Spleen (tissue), 11 donors: ENCODE data around the gene ZDHHC14. TPM values are rescaled to one million over a fixed set of nuclear protein-coding genes. Genes with fewer than 3 reads are reported as not detected.
A peak's percentile ranks its signal among the peaks of the same experiment; 100 is the strongest.

ENCODE experiments used
- DNase-seq: peaks from one replicate; pipeline ENCODE4 v3.0.0-alpha.2; 2020
- H3K27ac ChIP-seq, 8 donors: fragments of 200-600 bp; sonication (generic) in 7 of 8; 1 replicate in 4 of 8; 2 replicates in 4 of 8; pipeline versions ENCODE4 v1.5.0 to v1.8.0; 2016 to 2021; ENCODE audit warnings: inconsistent platforms in 4 of 8, mild to moderate bottlenecking in 4 of 8, moderate library complexity in 1 of 8
- H3K27me3 ChIP-seq, 7 donors: fragments of 200-600 bp; sonication (generic) in 6 of 7; replicated peaks in 1 of 7; 1 replicate in 4 of 7; 2 replicates in 3 of 7; pipeline versions ENCODE4 v1.5.0 to v1.8.0; 2016 to 2021; ENCODE audit warnings: inconsistent platforms in 3 of 7, mild to moderate bottlenecking in 1 of 7
- H3K36me3 ChIP-seq, 6 donors: fragments of 200-600 bp; sonication (generic) in 5 of 6; 1 replicate in 4 of 6; 2 replicates in 2 of 6; pipeline versions ENCODE4 v1.5.0 to v1.8.0; 2016 to 2021; ENCODE audit warnings: inconsistent platforms in 2 of 6
- H3K4me1 ChIP-seq, 6 donors: fragments of 200-600 bp; sonication (generic) in 5 of 6; 1 replicate in 3 of 6; 2 replicates in 3 of 6; pipeline versions ENCODE4 v1.5.0 to v1.8.0; 2016 to 2021; ENCODE audit warnings: inconsistent platforms in 3 of 6
- H3K4me3 ChIP-seq, 8 donors: fragments of 200-600 bp; sonication (generic) in 7 of 8; 1 replicate in 4 of 8; 2 replicates in 4 of 8; pipeline versions ENCODE4 v1.5.0 to v1.8.0; 2016 to 2021; ENCODE audit warnings: inconsistent platforms in 4 of 8, mild to moderate bottlenecking in 4 of 8, moderate library complexity in 2 of 8
- H3K9me3 ChIP-seq, 8 donors: fragments of 200-600 bp; sonication (generic) in 7 of 8; 1 replicate in 4 of 8; 2 replicates in 4 of 8; pipeline versions ENCODE4 v1.5.0 to v1.8.0; 2016 to 2021; ENCODE audit warnings: inconsistent platforms in 4 of 8
- POLR2A ChIP-seq, 3 donors: fragments of 450-650 bp; IDR thresholded peaks; one replicate each; pipeline ENCODE4 v1.5.1; 2017; ENCODE audit warnings: antibody characterized with exemption in 3 of 3, mild to moderate bottlenecking in 1 of 3
- POLR2AphosphoS5 ChIP-seq, 3 donors: sonication (generic); formaldehyde crosslinking; IDR thresholded peaks; one replicate each; pipeline ENCODE4 v1.5.1; 2017; ENCODE audit warnings: antibody characterized with exemption in 3 of 3
- WGBS, 5 donors: extraction: QIAGEN DNeasy Blood & Tissue Kit in 3 of 5; methylation state at CpG; one replicate each; pipeline versions ENCODE4 v1.1.5 to v1.1.7; 2013 to 2018; 5-methylcytosine and 5-hydroxymethylcytosine counted together
- intact Hi-C: fragments of 100-400 bp; cut with DNase I; formaldehyde crosslinking; loops from one replicate; pipeline ENCODE4 v1.15.0; 2023; ENCODE audit warnings: low total_unique reads
- polyA plus RNA-seq, 3 donors: library from polyadenylated mRNA; stranded (reverse); fragments of 200-250 nt; gene quantifications; one replicate each; pipeline ENCODE4 v1.2.1, GENCODE V29; 2013
- total RNA-seq, 7 donors: library from RNA; depleted of rRNA in 3 of 7; stranded (reverse); fragments of >200 nt in 3 of 7; fragmentation: NEBNext Ultra II Directional in 4 of 7; extraction: Animal tissue kit (Norgen Biotek cat#: 25700) in 4 of 7; gene quantifications; one replicate each; pipeline versions ENCODE4 v1.1.0 to v1.2.1, GENCODE V29; 2016 to 2021
- TF ChIP-seq, protein P1 (sequence below), 11 experiments: fragments of 200-600 bp in 7 of 11; fragments of 450-650 bp in 4 of 11; sonication (generic) in 4 of 11; IDR thresholded peaks in 8 of 11; conservative IDR thresholded peaks in 3 of 11; 1 replicate in 7 of 11; 2 replicates in 4 of 11; pipeline versions ENCODE4 v1.4.0 to v1.8.0; 2016 to 2021; ENCODE audit warnings: antibody characterized with exemption in 11 of 11, inconsistent platforms in 4 of 11, mild to moderate bottlenecking in 1 of 11
- donor health status: healthy with polysubstance abuse.
- donor health status: DM: no; HTN: no; CAD: no; lungs with moderate emphysema.
- donor health status: DM: no; HTN: no; CAD: no.
- donor health status: Bipolar disorder and iron deficiency.
- donor health status: healthy.
- donor health status: DM: no; HTN: no; CAD: no.
- donor health status: DM: yes; HTN: yes; CAD: no.

ZDHHC14 gene
- total and polyA plus RNA-seq, 10 donors, result 7.8 to 18.2 (median 11.7) TPM

DNA sequence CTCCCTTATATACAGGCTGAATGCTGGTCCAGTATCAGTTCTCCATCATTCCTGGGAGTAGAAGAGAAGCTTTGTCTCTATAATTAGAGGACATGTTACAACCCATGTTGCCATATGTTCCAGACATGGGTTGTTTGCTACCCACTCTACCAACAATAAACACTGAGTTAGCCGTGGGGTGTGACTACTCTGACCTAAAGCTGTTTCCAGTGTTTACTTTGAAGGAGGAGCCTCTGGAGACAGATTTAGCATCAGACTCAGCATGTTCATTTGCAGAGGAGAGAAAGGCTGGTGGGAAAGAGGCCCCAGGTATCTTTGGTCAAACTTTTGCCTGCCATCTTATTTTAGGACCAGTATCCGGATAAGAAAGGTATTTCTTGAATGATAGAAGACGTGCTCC is 284.2 kb downstream of the ZDHHC14 start:
- Histone ChIP-seq H3K36me3 (peaks cover 0 to 31% (median 4%) of the 10 kb centered on the region in 6 donors), H3K27me3 (no peaks in the 10 kb centered on the region), H3K9me3 (no peaks in the 10 kb centered on the region), H3K4me3 (no peak overlapping the region), H3K27ac (no peak overlapping the region), H3K4me1 (peaks cover 8 to 30% (median 14%) of the 10 kb centered on the region in 6 donors)
- TF ChIP-seq, protein P1, sequence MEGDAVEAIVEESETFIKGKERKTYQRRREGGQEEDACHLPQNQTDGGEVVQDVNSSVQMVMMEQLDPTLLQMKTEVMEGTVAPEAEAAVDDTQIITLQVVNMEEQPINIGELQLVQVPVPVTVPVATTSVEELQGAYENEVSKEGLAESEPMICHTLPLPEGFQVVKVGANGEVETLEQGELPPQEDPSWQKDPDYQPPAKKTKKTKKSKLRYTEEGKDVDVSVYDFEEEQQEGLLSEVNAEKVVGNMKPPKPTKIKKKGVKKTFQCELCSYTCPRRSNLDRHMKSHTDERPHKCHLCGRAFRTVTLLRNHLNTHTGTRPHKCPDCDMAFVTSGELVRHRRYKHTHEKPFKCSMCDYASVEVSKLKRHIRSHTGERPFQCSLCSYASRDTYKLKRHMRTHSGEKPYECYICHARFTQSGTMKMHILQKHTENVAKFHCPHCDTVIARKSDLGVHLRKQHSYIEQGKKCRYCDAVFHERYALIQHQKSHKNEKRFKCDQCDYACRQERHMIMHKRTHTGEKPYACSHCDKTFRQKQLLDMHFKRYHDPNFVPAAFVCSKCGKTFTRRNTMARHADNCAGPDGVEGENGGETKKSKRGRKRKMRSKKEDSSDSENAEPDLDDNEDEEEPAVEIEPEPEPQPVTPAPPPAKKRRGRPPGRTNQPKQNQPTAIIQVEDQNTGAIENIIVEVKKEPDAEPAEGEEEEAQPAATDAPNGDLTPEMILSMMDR (IDR thresholded peaks at IDR 0.05 in 8 of 11, conservative IDR thresholded peaks at IDR 0.05 in 3 of 11), result no peak
- no peak for TF ChIP-seq POLR2A (IDR thresholded peaks at IDR 0.05)
- no peak for TF ChIP-seq POLR2AphosphoS5 (IDR thresholded peaks at IDR 0.05)
- no peak for DNase-seq
- intact Hi-C loops, result loop anchor here (5.0 kb wide), 1 partner anchor 348 kb away; no protein-coding TSS in a partner anchor
- 86 to 95% (median 90%) methylated on average over 3 of the region's 3 CpGs for WGBS, 5 donors

DNA sequence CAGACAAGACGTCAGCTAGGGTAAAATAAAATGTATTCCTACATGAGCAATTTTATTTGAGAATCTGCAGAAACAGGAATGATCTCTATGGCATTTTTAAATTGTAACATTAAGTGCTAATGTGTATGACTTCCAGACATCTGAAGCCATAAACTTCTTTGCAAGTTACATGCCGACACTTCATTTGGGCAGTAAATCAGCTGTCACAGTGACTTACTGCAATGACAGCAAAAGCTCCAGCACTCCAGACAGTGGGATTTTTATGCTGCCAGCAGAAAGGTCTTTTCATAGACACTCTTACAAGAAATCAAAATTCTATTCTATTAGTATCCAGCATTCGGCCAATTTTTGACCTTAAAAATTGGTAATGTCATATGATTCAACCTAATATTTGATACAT is 285.7 kb downstream of the ZDHHC14 start:
- intact Hi-C loops, result loop anchor here (5.0 kb wide), 1 partner anchor 349 kb away; no protein-coding TSS in a partner anchor
- no peak for DNase-seq

DNA sequence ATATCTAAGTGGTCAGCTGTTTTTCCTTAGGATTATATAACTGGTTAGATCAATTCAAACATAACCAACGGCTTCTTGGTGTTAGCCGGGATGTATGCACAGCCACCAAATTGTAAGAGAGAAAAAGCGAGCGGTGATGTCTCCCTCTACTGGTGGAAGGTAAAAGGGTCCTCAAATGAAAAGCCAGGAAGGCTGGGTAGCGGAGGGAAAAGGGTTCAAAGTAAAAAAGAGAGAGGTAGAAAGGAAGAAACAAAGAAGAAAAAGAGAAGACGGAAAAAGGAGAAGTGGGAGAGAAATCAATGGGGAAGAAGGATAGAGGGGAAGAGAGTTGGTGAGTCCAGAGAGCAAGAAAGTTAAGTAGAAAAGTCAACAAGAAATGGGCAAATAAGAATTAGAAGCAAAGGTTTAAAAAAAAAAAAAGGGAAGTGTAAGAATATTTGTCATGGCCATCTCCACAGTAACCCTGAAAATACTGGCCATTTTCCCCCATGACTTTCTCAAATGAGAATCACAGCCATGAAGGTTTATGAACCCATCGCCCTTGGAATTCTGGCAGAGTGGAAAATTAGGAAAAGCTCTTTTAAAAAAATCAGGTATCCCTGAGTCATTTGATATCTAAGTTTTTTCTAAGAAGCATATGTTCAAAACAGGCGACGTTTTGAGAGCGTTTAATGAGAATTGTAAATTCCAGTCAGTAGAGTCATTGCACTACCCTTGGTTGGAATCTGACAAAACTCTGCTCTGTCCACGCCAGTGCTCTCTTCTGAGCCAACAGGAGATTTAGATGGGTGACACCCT is 286.4 kb downstream of the ZDHHC14 start:
- TF ChIP-seq POLR2AphosphoS5 (IDR thresholded peaks at IDR 0.05), result no peak
- TF ChIP-seq, protein P1 (IDR thresholded peaks at IDR 0.05 in 8 of 11, conservative IDR thresholded peaks at IDR 0.05 in 3 of 11), result peak; percentile 64 to 93 (median 84)
- Histone ChIP-seq H3K9me3 (no peaks in the 10 kb centered on the region), H3K4me3 (no peak overlapping the region), H3K4me1 (peaks cover 9 to 39% (median 19%) of the 10 kb centered on the region in 6 donors), H3K27ac (no peak overlapping the region), H3K27me3 (no peaks in the 10 kb centered on the region), H3K36me3 (peaks cover 0 to 22% (median 4%) of the 10 kb centered on the region in 6 donors)
- 35 to 43% (median 40%) methylated on average over 11 of the region's 11 CpGs for WGBS, 5 donors
- intact Hi-C loops, result loop anchor here (5.0 kb wide), 1 partner anchor 350 kb away; no protein-coding TSS in a partner anchor
- peak; percentile 50 for DNase-seq

More for the DNA sequence above, 285.7 kb downstream of the ZDHHC14 start:
- Histone ChIP-seq H3K4me3 (no peak overlapping the region), H3K36me3 (peaks cover 0 to 27% (median 4%) of the 10 kb centered on the region in 6 donors), H3K4me1 (peaks cover 9 to 39% (median 19%) of the 10 kb centered on the region in 6 donors), H3K9me3 (no peaks in the 10 kb centered on the region), H3K27me3 (no peaks in the 10 kb centered on the region), H3K27ac (no peak overlapping the region)
- TF ChIP-seq, protein P1 (IDR thresholded peaks at IDR 0.05 in 8 of 11, conservative IDR thresholded peaks at IDR 0.05 in 3 of 11), result no peak
- TF ChIP-seq POLR2AphosphoS5 (IDR thresholded peaks at IDR 0.05), result no peak
- 79 to 90% (median 83%) methylated on average over 3 of the region's 3 CpGs for WGBS, 5 donors

DNA sequence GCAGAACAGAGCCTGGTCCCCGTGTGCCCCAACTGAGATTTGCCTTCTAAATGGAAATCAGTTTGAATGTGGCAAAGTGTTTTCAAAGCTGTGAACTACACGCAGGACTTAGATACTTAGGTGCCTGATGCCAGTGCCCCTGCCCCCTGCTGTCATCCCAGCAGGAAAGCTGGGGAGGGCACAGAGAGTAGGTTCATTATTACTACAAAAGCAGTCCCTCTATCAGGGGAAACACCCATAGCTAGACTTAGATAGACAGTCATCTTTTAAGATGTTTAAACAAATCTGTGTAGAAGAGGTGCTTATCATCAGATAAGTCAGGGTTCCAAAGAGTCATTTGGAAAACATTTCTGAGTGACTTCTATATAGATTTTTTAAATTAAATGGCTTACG is 287.0 kb downstream of the ZDHHC14 start:
- Histone ChIP-seq H3K4me1 (peaks cover 9 to 39% (median 19%) of the 10 kb centered on the region in 6 donors), H3K27me3 (no peaks in the 10 kb centered on the region), H3K4me3 (no peak overlapping the region), H3K27ac (no peak overlapping the region), H3K36me3 (peaks cover 0 to 26% (median 5%) of the 10 kb centered on the region in 6 donors), H3K9me3 (no peaks in the 10 kb centered on the region)
- DNase-seq, result no peak
- TF ChIP-seq POLR2A (IDR thresholded peaks at IDR 0.05) (no peak), POLR2AphosphoS5 (IDR thresholded peaks at IDR 0.05) (no peak)
- TF ChIP-seq, protein P1 (IDR thresholded peaks at IDR 0.05 in 8 of 11, conservative IDR thresholded peaks at IDR 0.05 in 3 of 11), result no peak
- 77 to 89% (median 85%) methylated on average over 3 of the region's 3 CpGs for WGBS, 5 donors
- intact Hi-C loops, result loop anchor here (5.0 kb wide), 1 partner anchor 351 kb away; no protein-coding TSS in a partner anchor
